Measurements from ENCODE around the gene METTL25B.
A peak's percentile ranks its signal among the peaks of the same experiment; 100 is the strongest.

METTL25B gene

DNA sequence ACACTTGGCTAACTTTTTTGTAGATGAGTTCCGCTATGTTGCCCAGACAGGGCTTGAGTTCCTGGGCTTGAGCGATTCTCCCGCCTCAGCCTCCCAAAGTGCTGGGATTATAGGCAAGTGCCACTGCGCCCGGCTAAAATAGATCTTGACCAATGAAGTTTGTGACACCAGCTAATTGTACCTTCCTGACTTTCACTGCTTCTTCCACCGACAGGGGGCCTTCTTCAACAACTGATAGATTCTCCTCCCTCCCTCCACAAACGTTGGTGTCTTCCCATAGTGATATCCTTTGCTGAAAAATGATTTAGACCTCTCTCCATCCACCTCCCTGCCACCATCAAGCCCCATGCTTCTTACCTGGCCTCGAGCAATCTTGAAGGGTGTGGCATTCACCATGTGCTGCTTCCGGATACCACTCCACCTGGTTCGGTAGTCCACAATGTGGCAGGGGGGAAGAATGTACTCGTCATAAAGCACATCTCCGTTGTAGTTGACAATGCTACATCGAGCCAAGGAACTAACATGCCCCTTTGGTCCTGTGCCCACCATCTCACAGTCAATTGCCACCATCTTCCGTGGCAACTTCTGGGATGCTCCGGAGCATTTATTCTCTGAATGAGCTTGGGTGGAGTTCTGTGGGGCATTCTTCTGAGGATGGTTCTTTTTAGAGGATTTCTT lies 1.6 kb upstream of the METTL25B start:
- DNase-seq (ENCODE audit: low spot score), result peak; percentile 70

DNA sequence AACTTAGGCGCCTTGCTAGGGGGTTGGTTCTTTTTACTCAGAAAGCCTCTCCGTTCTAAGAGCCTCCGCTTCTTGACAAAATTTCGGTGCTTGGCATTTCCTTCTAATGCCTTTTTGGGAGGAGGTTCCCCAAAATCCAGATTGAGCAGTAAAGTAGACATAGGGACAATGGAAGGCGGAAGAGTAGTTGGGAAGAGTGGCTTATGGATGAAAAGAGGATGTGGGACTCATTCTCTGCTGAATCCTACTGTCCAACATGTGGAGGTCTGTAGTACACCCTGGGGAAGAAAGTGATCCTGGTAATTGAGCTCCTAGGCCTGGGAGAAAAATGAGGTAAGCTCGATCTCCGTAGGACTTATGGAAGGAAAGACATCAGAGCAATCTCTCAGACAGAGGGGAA lies 777 bp upstream of the METTL25B start:
- DNase-seq (ENCODE audit: low spot score), result no peak

DNA sequence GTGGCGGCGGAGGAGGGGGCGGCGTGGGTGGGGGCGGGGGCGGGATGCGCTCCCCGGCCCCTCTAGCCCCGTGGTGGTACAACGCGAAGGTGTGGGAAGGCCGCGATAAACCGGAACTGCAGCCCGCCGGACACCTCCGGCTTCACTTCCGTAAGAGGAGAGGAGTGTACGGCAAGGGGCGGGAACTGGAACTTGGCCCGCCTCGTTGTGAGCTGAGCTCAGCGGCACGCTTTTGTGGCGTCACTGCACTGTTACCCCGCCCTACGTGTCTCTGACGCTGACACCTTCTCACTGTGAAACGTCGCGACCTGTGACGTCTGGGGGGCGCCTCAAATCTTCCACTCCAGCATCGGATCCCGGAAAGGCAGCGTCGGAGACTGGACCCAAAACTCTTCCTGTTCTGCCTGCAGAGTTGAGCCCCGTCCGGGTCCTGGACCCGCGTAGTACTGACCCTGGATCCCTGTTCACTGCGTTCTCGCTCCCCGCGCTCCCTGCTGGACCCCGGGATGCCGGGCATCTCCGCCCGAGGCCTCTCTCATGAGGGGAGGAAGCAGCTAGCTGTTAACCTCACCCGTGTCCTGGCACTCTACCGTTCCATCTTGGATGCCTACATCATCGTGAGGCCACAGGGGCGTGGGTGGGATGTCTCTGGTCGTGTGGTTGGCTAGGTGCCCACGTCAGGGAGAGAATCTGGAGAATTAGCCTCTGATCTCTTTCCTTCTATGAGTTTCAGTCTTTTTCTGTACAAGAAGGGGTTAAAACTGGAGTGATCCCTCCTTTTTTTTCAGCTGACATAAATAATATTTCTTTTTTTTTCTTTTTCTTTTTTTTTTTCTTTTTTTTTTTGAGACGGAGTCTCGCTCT lies 562 bp downstream of the METTL25B start, which contains the start of gene ISG20L2:
TSS of gene ISG20L2 (minus strand) at position 168 of the 864 bp plus-strand sequence. CDS start 1,114 bp downstream, outside the sequence.
- peak; percentile 95 for DNase-seq (ENCODE audit: low spot score)

DNA sequence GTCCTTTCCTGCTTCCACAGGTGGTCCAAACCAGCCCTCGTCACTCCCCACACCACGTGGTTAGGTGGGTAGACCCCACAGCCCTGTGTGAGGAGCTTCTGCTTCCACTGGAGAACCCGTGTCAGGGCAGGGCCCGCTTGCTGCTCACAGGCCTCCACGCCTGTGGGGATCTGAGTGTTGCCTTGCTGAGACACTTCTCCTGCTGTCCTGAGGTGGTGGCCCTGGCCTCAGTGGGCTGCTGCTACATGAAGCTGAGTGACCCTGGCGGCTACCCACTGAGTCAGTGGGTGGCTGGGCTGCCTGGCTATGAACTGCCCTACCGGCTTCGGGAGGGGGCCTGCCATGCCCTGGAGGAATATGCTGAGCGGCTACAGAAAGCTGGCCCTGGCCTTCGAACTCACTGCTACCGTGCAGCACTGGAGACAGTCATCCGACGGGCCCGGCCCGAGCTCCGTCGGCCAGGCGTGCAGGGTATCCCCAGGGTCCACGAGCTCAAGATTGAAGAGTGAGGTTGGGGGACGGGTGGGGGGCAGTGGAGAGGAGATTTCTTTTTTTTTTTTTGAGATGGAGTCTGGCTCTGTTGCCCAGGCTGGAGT lies 5.8 kb downstream of the METTL25B start:
- no peak for DNase-seq (ENCODE audit: low spot score)

DNA sequence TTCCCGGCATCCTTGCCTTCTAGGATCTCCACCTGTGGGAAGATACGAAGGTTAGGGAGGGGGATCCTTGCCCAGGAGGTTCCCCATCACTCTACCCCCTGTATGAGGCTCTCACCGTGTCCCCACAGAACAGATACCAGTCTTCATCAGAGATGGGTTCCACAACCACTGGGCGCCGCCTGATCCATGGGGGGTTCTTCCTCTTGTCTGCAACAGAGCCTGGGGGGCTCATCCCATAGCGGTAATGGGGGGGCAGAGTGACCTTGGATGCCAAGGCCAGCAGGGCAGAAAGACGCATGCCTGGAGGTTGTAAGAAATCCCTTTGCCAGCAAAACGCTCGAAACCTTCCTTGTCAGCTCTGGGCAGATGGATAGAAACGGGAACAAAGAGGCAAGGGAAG lies 10.1 kb downstream of the METTL25B start:
- no peak for DNase-seq (ENCODE audit: low spot score)

DNA sequence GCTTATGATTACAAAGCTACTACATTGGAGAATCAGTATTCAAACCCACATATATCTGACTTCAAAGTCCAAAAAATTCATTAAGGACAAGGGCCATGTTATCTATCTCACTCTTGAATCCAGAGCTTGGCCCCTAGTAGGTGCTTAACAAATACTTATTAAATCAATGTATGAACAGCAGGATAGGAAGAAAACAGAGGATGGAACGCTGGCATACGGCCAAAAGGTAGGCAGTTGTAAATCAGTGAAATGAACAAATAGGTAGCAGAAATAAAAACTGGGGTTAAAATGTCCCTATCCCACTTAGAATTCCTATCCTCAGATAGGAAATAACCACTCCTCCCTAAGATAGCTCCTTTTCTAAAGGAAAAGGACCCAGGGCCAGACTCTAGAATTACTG lies 10.6 kb downstream of the METTL25B start:
- no peak for DNase-seq (ENCODE audit: low spot score)

DNA sequence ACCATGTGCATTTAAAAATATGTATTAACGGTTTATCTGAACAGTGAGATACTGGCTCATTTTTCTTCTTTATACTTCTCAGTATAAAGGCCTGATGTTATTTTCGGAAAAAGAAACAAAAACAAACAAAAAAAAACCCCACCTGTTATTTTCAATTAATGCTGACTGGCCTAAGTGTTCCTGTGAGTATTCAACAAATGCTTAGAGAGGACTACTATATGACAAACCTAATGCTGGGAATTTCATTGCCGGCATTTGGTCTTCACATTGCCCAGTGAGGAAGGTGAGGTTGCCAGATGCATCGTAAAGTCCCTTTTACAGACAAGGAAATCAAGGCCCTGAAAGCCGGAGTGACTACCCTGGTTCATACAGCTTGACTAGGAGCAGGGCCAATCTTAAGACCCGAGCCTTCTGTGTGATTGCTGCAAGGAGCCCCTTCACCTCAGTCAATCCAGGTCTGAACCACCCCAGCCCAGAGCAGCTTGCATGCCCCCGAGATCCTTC lies 12.0 kb downstream of the METTL25B start:
- DNase-seq (ENCODE audit: low spot score), result no peak

DNA sequence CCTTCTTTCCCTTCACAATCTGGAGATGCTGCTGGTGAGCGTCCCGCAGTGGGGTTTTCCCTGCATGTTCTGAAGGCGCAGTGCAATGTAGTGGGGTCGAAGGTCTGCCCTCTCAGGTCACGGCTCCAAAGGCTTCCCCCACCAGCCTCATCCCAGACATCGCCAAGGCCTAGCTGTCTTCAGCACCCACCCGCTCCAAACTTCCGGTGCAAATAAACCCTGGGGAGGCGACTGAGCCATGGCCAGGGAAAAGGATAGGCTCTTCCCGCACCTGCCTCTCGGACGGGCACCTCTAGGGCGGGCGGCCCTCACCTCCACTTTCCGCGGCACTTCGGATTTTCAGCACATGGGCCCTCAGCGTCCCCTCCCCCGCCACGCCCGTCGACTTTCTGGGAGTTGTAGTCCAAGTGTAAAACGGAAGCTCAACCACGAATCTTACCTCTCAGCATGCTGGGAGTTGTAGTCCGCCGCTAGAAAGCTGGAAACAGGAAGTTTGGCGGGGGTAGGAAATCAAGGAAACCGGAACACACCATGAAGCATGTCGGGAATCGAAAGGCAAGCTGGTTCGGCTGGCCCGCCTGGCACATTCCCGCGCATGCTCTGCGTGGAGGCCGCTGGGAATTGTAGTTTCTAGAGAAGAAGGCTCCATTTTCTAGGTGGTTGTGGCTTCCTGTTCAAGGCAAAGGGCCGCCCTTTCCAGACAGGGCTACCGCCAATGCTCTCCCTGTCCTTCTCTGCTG lies 12.6 kb downstream of the METTL25B start, which contains the start of gene MRPL24:
TSS of gene MRPL24 (minus strand) at position 348 of the 740 bp plus-strand sequence. CDS start 2,384 bp downstream, outside the sequence.
- peak; percentile 95 for DNase-seq (ENCODE audit: low spot score)

DNA sequence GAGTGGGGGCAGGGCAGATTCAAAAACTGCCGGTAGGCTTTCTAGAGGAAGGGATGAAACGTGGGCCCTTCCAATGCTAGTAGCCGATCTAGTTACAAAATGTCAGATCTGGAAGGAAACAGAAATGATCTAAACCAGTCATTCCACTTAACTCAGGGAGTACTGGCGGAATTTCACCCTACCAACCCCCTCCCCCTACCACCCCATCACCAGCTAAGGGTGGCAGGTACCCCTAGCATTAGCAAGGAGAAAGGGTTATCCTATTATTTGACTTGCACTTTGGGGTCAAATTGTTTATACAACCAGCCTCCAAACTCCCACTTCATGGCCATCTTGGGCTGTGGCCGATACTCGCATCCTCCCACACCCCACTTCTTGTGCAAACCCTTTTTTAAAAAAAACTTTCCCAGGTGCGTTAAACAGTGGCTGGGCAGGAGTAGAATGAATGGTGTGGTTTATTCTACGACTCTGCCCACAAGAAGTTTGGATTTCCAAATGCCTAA lies 13.3 kb downstream of the METTL25B start:
- no peak for DNase-seq (ENCODE audit: low spot score)

DNA sequence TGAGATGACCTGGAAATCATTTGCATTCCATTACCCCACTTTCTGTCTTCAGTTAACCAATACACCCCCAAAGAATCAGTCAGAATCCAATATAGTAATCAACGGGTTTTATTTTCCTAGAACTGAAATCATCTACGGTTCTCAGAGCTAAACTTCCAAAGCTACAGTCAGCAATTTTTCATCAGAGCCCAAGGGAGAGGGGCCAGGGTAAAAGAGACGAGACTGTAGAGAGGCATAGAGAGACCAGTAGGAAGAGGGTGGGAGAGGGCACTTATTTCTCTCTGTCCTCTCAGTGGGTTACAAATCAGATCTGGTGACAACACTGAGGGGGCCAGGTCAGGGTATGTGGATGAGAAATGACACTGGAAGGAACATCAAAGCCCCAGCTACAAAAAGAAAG lies 13.7 kb downstream of the METTL25B start:
- no peak for DNase-seq (ENCODE audit: low spot score)

DNA sequence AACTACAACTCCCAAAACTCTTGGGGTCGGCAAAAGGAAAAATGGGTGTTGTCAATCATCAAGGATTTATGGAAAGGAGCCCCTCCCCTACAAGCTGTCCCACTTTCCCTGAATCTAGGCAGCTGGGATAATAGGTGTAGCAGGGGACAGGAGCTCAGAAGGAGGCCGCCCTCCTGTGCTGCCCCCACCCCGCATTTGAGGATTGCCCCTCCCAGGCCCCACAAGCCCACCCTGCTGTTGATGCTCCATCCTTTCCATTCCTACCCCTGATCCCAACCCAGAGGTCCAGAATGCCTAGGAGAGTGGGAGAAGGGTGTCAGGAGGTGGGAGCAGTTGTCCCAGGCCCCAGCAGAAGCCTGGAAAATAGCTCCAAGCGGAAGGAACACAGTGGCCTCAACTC lies 14.5 kb downstream of the METTL25B start:
- no peak for DNase-seq (ENCODE audit: low spot score)

DNA sequence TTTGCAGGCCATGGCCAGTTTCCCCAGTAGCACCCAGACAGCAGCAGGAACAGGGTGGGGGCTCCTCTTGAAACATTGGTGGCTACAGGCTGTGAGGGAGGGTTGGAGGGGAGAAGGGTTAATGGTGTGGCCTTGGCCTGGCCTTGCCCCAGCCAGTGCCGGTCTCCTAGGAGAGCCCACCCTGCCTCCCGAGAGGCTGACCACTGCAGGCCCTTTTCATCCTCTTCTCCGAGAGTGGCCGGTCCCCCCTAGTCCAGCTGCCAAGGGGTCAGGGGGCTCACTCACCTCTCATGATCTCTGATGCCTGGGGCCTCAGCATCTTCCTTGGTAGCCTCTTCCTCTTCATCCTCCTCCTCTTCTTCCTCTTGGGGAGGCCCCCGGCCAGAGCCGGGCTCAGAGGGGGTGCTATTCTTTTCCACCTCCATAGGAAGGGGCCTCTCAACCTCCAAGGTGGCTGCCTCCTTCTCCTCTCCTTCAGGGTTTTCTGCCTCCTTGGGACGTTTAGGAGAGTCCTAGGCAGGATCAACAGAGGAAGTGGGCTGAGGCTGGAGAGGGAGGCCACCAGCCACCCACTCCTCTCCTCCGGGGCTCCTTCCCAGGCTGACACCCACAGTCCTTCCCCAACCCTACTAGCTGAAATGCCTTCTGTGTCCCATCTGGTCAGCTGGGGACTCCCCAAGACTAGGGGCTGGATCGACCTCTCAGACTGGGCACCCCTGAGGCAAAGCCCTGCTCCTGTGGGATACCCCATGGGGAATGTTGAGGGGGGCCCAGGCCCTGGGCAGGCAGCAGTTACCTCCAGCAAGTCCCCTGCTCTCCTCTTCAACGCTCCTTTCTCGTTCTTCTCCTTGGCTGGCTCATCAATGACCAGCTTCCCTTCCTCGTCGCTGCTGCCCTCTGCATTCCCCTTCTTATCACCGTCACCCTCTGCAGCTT lies 15.4 kb downstream of the METTL25B start:
- no peak for DNase-seq (ENCODE audit: low spot score)

DNA sequence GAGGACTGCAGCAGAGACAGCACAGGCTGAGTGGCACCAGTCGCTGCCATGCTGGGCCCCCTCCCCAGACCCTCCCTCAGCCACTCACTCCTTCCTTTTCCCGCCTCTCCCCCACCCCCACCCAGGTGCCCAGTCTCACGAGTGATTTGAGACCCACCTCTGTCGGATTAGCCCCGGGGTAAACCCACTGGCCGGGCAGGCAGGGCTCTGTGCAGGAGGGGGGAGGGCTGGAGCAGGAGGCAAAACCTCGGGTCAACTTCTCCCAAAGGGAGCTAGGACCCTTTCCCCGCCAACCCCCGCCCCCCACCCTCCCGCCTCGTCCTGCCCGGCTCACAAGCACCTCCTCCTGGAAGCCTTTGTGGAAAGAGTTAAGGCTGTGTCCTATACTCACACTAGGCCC lies 16.1 kb downstream of the METTL25B start:
- no peak for DNase-seq (ENCODE audit: low spot score)

DNA sequence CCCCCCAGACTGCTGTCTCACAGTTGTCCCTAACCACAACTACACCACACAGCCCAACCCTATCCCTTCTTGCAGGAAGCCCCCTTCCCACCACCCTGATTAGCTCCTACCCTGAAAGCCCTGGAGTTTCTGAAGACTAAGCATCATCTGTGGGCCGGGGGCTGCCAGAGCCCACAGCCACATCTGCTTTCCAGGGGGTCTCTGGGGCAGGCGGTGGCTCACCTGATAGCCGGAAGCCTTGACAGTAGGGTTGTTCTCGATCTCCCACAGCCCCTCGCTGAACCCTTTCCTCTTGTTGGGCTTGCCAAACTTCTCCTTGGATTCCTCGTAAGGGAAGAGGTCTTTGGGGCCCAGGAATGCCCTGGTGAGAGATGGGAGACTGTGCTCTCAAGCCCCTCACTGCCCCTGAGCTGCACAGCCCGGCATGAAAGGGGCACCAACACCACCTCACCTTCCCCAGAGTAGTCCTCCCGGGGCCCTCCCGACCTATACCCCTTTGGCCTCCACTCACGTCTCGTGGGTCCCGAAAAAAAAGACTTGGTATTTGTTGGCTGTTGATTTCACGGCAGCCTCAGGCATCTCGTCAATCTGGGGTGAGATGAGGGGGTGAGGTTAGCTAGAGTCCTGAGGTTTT lies 16.6 kb downstream of the METTL25B start:
- DNase-seq (ENCODE audit: low spot score), result no peak

DNA sequence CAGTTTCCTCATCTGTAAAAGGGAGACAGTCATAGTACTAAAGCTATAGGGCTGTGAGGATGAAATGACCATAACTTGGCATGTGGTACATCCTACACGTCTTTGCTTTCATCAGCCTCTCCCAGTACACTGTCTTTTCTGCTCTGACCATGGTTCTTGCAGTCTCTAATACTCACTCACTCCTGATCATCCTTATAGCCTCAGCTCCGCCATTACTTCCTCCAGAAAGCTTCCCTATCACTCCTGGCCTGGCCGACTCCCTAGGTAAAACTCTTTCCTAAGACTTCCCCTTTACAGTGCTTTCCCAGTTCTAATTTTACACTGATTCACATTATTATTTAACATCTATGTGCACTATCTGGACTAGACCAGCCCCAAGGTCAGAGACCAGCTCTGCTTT lies 17.6 kb downstream of the METTL25B start:
- DNase-seq (ENCODE audit: low spot score), result no peak

DNA sequence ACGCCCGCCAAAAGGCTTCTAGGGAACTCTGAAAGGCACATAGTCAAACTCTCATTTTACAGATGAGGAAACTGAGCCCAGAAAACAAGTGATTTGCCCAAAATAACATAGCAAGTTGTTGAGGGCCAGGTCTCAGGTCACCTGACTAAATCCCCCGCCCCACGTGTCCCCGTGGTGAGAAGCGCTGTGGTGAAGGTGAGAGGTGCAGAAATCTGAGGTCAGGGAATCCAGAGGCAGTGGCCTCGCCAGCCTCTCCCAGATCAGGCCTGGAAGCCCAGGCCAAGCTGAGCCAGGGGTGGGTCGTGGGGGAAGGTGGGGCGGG lies 18.1 kb downstream of the METTL25B start:
- DNase-seq (ENCODE audit: low spot score), result no peak

DNA sequence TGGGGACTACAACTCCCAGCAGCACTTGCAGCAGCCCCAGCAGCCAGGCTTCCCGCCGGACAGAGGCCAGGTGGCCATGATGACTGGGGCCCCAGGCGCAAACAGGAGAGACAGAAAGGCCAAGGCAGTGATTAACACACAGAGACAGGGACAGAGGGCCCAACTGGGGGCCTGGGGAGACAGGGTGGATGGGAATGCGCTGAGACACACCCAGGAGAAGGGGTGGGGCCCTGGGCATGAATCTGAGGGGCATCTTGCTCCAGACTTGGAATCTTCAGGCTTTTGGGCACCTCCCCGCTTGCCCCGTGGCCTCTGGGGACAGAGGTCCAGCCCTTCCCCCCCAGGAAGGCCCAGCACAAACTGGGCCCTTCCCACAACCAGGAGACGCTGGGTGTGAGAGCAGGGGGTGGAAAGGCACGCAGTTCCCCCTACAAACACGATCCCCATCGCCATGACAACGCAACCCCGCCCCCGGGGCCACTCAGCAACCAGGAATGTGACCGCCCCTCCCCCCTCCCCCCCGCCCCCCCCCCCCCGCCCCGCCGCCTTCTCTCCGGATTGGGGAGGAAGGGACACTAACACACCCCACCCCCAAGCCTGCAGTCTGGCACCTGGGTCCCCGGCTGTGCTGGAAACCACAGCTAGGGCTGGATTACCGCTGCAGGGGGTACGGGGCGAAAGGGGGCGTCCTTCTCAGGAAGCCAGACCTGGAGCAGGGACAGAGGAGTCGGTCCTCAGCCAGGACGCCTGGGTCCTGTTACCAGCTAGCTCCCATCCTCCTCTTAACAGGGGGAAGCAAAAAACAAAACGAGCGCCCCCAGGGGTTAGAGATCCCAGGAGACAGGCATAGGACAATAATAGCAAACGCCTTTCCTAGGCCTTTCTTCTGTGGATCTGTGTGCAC lies 18.7 kb downstream of the METTL25B start:
- peak; percentile 87 for DNase-seq (ENCODE audit: low spot score)

DNA sequence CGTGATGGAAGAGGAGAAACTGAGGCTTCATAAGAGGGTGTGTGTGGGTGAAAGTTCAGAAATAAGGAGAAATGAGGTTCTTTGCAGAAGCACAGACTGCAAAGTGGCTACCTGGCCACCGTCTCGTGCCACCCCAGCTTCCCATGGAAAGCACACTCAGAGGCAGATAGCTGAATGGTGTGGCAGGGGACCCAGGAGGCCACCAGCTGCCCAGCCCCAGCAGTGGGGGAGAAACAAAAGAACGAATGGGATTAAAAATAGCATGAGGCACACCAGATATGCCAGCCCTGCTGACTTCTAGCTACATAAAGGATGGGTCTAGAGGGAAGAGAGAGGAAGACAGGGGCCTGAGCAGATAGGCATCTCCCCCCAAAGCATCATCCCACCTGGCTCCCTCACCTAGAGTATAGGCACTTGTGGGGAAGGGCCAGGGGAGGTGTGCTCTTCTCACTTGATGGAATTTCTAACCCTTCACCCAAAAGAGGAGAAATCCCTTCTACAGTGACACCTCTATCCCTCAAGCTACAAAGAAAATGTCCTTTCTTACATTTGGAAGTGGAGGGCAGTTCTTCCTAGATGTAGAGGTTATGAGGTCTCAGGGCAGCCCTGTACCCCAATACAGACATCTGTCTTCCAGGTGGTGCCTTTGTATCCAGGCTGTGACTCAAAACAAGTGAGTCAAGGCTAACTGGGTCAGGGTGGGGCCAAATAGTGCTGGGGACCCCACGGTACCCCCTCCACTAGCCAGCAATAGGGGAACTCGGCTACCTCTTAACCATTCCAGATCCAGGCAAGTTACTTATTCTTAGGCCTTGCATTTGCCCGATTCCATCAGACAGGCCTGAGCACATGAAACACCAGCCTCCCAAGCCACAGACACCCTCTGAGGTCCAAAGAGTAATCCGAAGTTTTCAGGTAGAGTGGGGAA lies 19.7 kb downstream of the METTL25B start:
- DNase-seq (ENCODE audit: low spot score), result no peak
